Head of caudate nucleus (tissue), 42 donors: ENCODE measurements around the gene FER.
"Not testable (repeated sequence)": the region's sequence is repeated elsewhere in the genome, so short reads cannot be mapped to it uniquely, and the experiment has no call there.

Experiments
- DNase-seq, 42 donors: peaks; one replicate each; pipeline versions ENCODE4 v3.0.0 to v3.0.0-alpha.2; 2020 to 2021; ENCODE audit warnings: mixed read lengths in 7 of 42
- intact Hi-C: fragments of 100-400 bp; cut with DNase I; formaldehyde crosslinking; loops from one replicate; pipeline ENCODE4 v1.15.0; 2022

Gene FER

DNA sequence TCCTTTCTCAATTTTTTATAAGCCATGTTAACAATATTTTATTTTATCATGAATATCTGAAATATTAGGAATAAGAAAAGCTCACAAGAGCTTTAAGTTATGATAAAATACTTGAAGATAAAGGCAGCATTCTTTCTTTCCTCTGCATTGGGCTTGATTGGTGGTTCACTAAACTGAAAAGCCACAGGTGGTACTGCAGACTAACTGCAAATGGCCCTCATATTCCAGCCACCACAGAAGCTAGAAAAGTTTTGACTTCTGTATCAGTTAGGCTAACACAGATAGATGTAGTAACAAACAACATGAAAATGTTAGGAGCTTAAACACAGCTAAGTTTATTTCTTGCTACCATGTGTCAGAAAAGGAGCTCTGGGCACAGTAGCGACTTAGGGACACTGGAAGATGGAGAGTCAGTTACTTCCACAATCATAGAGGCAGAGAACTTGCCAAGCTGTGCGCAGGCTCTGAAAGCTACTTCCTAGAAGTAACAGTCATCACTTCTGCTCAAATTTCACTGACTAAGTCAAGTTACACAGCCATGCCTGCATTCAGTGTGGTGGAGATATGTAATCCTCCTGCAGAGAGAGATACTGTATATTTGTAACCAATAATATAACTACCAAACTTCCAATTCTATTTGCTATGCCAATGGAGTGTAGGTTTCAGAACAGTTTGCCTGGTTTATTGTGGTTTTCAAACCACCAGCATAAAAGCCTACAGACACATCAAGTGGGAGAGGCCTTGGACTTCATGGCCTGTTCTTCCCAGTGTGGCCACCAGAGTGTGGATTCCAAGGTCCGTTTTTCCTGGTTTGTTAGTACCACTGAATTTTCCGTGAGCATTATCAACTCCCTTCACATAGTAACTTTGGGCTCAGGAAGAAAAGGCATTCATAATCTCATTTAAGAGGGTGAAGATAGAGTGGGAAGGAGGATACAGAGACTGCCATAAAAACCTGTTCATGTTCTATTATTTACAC lies 393.8 kb downstream of the FER start:
- intact Hi-C loops = no loop called here
- DNase-seq = no peak

DNA sequence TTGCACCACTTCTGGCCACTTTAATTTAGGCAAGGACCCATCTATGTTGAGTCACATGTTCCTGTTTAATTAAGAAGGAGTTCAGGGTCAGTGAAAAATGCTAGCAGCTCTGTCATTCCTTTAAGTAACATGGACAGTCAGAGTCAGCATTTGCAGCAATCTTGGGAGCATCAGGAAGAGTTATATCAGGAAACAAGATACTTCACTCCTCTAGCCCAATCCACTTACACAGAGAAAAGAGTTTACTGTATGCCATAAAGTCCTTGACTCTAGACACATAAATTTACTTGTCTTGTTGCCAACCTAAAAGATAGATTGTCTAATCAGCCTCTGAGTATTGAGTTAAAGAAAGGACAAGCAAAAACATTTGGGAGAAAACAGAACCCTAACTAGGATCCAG lies 395.3 kb downstream of the FER start:
- DNase-seq = no peak
- intact Hi-C loops = no loop called here

- no peak for DNase-seq
- intact Hi-C loops = no loop called here
Observed at GRCh38 chr5:109145139-109145538, 397.4 kb downstream of the FER start.

DNA sequence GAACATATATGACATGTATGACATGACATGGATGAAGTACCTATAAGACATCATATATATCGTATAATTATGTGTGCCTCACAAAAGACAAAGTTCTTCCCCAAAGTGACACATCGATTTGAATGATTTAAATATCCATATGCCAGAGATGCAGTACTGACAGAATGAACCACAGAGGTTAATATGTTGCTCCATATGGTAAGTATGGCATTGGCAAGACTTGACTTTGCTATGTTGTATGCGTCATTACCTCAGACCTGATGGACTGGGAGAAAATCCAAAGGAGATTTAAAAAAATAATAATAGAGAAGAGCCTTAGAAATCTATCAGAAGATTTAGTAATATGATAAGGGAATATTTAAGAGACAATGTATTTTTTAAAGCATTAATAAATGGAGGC lies 398.9 kb downstream of the FER start:
- DNase-seq = no peak
- intact Hi-C loops = no loop called here

GRCh38 chr5:109152565-109152964 lies 404.9 kb downstream of the FER start:
- intact Hi-C loops = no loop called here

DNA sequence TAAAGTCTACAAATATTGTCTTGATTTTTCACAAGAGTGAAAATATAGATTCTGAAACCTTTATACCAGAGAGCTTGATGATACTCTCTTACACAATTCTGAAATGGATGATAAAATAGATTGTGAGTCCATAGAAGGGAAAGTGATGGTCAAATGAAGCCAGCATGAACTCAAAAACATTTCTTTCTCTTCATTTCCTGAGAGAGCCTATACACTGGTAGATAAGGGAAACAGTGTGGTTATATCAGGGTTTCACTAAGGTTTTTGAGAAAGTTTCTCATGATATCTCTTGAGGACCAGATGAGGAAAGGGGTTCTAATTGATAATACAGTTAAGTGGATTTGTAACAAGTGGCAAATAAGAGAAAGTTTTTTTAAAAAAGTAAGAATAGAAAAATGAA lies 407.9 kb downstream of the FER start:
- intact Hi-C loops = no loop called here
- no peak for DNase-seq

More at GRCh38 chr5:109152565-109152964, 404.9 kb downstream of the FER start:
- no peak for DNase-seq

DNA sequence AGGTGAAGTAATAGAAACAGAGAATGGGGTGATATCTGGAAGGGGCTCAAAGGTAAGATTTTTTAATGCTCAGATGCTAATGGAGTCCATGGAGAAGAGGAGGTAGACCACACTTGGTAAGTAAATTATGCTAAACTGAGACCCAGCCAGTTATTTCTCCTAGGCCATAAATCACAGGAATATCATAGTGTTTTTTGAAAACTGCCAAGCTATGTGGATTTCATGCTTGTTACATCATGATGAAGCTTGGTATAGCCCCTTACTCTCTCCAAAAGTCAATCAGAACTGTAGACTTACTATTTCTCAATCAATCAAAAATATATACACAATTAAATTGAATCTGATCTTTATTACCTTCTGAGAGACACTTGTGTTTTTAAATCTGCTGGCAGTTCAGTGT lies 409.2 kb downstream of the FER start:
- DNase-seq = no peak
- intact Hi-C loops = no loop called here

- intact Hi-C loops = no loop called here
- DNase-seq = no peak
Observed at GRCh38 chr5:109160468-109160867, 412.8 kb downstream of the FER start.

GRCh38 chr5:109161914-109162683 lies 414.4 kb downstream of the FER start:
- DNase-seq = no peak
- intact Hi-C loops = no loop called here

- intact Hi-C loops = no loop called here
- no peak for DNase-seq
Observed at GRCh38 chr5:109163336-109163735, 415.6 kb downstream of the FER start.

- no peak for DNase-seq
- intact Hi-C loops = no loop called here
Observed at GRCh38 chr5:109164001-109164400, 416.3 kb downstream of the FER start.

DNA sequence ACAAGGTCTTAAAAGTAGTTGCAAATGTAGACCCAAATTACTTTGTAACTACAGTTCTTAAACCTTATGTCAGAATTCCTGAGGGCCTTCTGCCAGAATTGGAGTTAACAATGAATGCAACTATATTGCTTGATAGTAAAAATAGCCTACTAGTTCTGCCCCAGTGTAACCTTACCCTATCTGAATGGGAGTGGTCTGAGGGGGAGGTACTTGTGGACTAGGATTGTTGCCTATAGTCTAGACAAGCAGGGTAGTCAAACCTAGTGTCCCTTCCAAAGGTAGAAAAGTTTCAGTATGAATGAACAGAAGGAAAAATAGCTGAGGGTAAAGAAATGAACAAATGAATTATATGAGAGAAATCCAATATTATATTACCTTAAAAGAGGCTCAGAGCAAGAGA lies 419.9 kb downstream of the FER start:
- intact Hi-C loops = no loop called here
- DNase-seq = no peak

GRCh38 chr5:109168151-109168550 lies 420.5 kb downstream of the FER start:
- intact Hi-C loops = no loop called here
- no peak for DNase-seq

DNA sequence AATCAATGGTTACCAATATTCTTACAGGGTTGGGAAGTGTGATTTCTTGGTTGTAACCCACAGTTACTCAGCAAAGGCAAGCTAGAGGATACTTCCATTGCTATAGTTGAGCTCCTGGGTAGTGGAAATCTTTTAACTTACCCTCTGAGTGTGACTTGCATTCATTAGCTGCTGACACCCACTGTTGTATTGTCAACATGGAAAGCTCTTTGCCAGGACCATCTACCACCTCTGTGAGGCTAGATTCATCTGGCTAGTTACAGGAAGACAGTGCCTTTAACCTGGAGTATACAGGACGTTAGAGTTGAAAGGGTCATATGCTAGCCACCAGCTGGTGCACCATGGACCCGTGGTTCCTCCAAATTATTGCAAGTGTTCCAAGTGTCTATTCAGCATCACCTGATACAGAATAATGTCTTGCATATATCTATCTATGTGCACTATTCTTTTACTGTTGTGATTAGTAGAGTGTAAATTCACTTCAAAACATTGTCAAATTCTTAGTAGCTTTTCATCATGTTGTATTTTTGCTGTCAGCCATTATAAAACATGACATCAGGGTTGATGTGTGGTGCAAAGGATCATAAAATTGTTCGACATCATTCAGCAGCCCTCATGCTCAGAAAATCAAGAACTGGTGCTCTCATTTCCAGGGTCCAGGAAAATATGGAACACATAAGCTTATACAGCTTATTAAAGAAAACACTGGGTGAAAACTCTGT lies 423.1 kb downstream of the FER start:
- intact Hi-C loops = no loop called here
- DNase-seq = no peak

DNA sequence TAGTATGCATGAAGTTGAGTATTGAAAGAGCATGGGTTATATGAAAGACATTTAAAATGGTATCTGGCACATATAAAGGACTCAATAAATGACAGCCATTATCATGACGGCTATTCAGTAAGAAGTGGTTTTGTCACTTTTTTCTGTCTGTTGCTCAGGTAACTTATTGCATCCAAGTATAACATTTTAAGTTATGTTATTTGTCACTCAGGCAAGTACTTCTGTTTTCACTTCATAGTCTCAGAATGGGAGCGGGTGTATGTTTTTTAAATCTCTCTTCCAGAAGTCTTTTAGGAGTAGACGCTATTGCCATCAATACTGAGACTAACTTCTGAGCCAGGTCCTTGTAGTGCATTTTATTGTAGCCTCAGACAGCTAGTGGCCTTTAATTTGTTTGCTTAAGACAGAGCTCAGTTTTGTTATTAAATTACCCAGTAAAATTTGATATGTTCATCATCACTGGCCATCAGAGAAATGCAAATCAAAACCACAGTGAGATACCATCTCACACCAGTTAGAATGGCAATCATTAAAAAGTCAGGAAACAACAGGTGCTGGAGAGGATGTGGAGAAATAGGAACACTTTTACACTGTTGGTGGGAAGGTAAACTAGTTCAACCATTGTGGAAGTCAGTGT lies 423.9 kb downstream of the FER start:
- intact Hi-C loops, DNase-seq: not testable (repeated sequence)

DNA sequence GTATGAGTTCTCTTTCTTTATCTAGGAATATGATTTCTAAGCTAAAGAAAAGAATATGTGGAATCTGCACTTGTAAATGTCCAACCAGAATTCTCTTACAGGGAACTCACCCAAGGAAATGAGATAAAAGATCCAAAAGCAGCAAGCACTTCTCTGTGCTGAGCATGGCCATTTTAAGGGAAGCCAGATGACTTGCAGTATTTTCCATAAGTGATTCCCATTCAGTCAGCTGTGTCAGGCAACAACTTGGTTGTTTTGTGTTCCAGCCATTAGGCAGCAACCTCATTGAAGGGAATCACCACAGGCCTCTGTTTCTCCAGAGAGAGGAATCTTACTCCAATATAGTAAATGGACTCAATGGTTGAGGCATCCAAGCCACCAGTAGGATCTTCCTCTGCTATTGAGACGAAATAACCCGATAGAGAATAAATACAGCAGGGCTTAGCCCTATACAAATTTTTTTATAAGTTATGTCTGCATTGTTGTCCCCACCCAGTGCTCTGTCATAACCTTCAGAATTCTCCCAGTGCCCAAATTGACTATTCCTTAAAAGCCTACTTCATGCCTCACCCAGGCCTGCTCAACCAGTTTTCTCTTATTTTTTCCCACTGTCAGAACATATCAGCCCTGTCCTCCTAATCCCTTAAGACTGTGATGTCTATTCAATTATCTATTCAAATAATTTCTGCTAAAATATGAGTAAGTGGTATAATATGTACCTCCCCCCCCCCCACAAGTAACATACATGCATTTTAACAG lies 425.5 kb downstream of the FER start:
- no peak for DNase-seq
- intact Hi-C loops = no loop called here

DNA sequence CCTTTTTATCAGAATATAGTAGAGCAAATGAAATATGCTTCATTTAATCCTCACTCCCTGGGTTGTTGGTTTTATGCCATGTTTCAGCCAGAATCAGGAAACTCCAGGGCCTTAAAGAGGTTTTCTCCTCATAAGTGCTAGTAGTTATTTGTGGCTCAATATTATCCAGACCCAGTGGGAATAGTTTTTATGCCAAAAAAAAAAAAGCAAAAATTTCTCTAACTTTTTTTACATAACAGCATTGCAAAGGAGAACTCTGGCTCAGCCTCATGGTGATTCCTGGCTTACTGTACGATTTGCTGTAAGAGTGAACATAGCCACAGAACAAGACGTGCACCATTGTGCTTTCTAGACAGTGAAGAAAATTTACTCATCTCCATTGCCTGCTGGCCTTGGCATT lies 429.5 kb downstream of the FER start:
- intact Hi-C loops = no loop called here
- no peak for DNase-seq

GRCh38 chr5:109177782-109178181 lies 430.1 kb downstream of the FER start:
- intact Hi-C loops = no loop called here
- no peak for DNase-seq

DNA sequence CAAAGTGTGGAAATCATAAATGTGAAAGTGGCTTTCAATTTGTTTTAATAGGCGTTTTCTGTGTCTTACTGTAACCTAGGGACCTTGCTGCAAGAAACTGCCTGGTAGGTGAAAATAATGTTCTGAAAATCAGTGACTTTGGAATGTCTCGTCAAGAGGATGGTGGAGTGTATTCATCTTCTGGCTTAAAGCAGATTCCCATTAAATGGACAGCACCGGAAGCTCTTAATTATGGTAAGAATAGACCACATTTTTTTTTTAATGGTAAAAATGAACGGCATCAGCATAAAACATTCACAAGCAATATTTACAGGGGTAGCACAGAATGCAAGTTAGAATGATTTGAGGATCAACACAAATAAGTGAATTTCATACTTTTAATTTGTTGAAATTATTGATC lies 433.0 kb downstream of the FER start:
- no peak for DNase-seq
- intact Hi-C loops = no loop called here
